NCI-H2171 (cell line): Measurements from ENCODE around the gene KRTAP24-1.

ENCODE experiments used
- DNase-seq: peaks from one replicate; lab custom pipeline; 2025; lab: John Stamatoyannopoulos, UW

The KRTAP24-1 gene

GRCh38 chr21:30234050-30234449 is 48.7 kb downstream of the KRTAP24-1 start:
- DNase-seq = no peak

- DNase-seq = no peak
These were observed 49.3 kb downstream of the KRTAP24-1 start for GRCh38 chr21:30233228-30234020.

- DNase-seq = no peak
These were observed 50.7 kb downstream of the KRTAP24-1 start for GRCh38 chr21:30232011-30232410.
